NCI-H524 (cell line): ENCODE results near the gene SLC35F6.
"Not testable (repeated sequence)": the region's sequence is repeated elsewhere in the genome, so short reads cannot be mapped to it uniquely, and the experiment has no call there.

Experiments used
- DNase-seq, 2 experiments: peaks; one replicate each; lab custom pipeline; 2025; lab: John Stamatoyannopoulos, UW

The SLC35F6 gene

GRCh38 chr2:26784570-26785234 lies 20.6 kb downstream of the SLC35F6 start:
- no peak for DNase-seq

GRCh38 chr2:26785431-26786206 lies 21.5 kb downstream of the SLC35F6 start, which contains the start of gene CENPA:
Gene CENPA, plus strand, starts transcription at chr2:26786056. Its CDS starts 141 bp downstream, at chr2:26786197.
- peak; percentile 99 to 100 for DNase-seq

DNA sequence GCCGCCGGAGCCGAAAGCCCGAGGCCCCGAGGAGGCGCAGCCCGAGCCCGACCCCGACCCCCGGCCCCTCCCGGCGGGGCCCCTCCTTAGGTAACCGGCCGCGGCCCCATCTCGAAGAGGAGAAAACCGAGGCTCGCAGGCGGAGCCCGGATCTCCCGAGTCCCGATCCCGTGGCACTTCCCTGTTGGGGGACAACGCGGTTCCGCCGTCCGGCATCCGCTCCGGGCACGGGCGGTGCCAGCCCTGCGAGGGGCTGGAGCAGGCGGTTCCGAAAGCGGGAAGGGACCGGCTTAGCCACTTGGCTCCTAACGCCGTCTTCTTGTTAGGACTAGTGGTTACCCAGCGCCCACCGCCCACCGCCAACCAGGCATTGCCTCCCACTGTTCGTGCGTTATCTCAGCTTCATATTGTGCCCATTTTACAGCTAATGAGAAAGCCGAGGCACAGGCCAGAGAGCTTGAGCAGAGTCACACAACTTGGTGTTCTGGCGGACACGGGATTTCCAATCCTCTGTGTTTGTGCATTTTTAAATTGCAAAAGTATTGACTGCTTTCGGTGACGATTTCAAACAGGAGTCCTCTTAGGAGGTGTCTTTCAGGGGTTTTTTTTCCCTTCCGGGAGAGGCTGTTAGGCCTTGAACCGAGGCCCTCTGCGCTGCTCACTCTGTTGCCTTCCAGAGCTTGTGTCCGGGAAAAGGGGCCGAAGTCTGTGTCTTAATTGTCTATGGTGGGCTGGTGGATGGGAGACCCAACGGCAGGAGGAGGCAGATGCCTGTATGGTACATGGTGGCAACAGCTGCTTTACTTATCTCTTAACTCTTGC lies 22.3 kb downstream of the SLC35F6 start:
- DNase-seq = peak in 1 of 2 experiments; percentile 19

DNA sequence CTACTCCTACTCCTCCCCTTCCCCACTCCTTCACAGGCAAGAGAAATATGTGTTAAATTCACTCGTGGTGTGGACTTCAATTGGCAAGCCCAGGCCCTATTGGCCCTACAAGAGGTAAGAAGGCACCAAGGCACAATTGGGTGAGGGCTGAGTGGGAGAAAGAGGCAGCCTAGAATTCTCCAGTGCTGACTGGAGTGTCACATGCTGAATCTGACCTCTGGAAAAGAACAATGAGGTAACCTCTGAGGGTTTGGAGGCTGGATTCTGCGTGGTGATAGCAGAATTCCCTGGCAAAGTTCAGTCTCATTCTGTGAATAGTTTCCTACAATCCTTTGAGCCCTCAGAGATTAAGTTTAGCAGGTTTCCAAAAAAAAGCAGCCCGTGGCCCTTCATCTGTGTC lies 28.6 kb downstream of the SLC35F6 start:
- no peak for DNase-seq

- DNase-seq = no peak
Measured at GRCh38 chr2:26793518-26793917, 29.4 kb downstream of the SLC35F6 start.

GRCh38 chr2:26795135-26795534 lies 31.1 kb downstream of the SLC35F6 start:
- DNase-seq = not testable (repeated sequence)

DNA sequence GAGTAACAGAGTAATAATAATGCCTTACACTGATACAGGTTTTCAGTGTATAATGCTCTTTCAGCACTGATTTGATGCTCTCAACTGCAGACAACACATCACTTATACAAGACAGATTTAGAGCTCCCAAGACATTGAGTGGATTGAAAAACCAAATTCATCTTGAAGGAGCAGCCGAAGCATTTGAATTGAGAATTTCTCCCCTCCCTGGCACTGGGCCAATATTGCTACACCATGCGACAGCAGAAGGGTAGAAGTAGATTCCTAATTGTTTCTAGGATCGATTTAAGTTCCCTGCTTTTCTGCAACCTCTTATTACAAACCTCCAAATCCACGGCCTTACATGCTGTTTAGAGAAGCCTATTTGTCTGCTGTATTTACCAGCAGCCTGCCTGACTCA lies 37.2 kb downstream of the SLC35F6 start:
- DNase-seq = no peak

DNA sequence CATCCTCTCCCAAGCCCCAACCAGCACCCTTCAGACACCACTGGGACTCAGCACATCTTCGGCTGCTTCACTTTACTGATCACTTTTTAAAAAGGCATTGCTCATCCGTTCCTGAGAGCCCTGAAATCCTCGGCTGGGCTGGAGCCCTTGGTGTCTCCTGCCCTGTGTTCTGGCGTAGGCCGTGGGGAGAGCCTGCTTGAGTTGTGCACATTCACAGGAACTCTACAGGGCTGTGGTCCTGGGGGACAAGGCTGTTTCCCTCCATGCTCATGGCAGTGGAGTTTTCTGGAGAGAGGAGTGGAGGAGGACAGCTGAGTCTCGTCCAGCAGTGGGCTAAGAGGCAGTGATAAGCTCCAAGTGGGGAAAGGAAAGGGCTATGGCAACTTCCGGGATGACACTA lies 37.7 kb downstream of the SLC35F6 start:
- DNase-seq = no peak

DNA sequence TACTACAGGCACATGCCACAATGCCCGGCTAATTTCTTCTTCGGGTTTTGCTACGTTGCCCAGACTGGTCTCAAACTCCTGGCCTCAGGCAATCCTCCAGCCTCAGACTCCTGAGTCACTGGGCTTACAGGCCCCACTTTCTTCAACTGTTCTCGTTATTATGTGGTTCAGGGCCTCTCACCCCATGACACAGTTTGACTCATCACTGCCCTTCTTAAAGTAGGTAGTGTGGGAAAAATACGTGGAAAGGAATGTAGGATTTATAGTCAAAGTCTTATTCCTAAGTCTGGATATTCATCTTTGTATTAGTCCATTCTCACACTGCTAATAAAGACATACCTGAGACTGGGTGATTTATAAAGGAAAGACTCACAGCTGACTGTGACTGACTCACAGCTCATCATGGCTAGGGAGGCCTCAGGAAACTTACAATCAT lies 41.2 kb downstream of the SLC35F6 start:
- DNase-seq = no peak

- DNase-seq = peak in 1 of 2 experiments; percentile 61
Measured at GRCh38 chr2:26807788-26808460, 43.8 kb downstream of the SLC35F6 start.

DNA sequence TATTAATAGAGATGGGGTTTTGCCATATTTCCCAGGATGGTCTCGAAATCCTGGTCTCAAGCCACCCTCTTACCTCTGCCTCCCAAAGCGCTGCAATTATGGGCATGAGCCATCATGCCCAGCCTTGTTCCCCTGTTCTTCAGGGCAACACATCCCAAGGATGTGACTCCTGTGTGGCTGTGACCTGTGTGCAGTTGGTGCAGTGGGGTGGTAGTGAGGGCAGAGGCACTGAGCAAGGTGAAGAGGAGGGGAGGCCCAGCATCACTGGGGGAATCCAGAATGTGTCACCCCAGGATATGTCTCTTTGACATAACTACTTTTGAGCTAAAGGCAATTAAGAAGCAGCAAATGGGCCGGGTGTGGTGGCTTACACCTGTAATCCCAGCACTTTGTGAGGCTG lies 45.1 kb downstream of the SLC35F6 start:
- no peak for DNase-seq

GRCh38 chr2:26809876-26810577 lies 45.9 kb downstream of the SLC35F6 start:
- no peak for DNase-seq

DNA sequence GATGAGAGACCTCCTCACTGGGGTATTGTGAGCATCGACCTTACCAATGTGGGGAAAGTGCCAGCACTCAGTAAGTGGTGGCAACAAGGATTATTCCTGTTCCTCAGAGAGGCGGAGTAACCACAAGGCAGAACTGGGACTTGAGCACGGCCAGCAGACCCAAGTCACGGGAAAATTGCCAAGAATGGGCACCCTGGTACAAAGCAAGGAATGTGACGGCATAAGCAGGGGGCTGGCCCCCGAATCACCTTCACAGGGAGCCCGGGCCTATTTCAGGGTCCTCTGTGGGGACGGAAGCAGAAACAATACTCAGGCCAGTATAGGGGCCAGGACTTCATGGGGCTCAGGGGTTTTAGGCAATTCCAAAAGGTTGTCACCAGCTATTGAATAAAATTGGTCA lies 47.2 kb downstream of the SLC35F6 start:
- no peak for DNase-seq

GRCh38 chr2:26811791-26812694 lies 48.0 kb downstream of the SLC35F6 start:
- no peak for DNase-seq

DNA sequence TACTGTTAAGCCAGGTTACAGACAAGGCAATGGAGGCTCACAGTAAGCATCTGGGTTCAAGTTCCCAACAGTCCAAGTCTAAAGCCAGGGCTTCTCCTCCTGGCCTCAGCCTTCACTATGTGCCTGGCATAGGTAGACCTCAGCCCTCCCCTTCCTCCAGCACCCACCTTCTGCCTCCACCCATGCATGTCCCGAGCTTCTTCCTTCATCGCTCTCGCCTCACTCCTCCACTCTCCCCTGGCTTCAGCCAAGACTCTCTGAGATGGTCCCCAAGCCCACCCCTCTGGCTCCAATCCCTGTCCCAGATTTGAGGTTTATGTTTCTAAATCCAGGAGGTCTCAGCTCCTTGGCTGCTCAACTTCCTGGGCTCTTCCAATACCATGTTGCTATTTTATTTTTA lies 48.6 kb downstream of the SLC35F6 start:
- no peak for DNase-seq

- DNase-seq = not testable (repeated sequence)
Measured at GRCh38 chr2:26814072-26814765, 50.1 kb downstream of the SLC35F6 start.

GRCh38 chr2:26816893-26817292 lies 52.8 kb downstream of the SLC35F6 start:
- DNase-seq = no peak

GRCh38 chr2:26818255-26818654 lies 54.2 kb downstream of the SLC35F6 start:
- DNase-seq = no peak

GRCh38 chr2:26818972-26819371 lies 54.9 kb downstream of the SLC35F6 start:
- no peak for DNase-seq

DNA sequence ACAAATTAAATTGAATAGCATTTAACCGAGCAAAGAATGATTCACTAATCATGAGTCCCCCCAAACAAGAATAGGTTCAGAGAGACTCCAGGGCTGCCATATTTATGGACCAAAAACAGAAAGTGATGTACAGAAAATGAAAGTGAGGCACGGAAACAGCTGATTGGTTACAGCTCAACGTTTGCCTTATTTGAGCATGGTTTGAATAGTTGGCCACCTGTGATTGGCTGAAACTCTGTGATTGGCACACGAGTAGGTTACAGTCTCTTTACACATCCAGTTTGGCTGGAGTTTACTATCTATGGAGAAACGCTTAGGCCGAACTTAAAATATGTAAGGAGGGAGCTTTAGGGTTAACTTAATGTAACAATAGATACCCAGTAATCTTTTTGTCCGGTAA lies 56.8 kb downstream of the SLC35F6 start:
- no peak for DNase-seq
